Liver (tissue), 2 donors: ENCODE data around the gene GRAMD1C.

Source experiments
- FOXA1 ChIP-seq: IDR thresholded peaks from 2 replicates; pipeline ENCODE4 v1.6.1; 2016; ENCODE audit warnings: antibody characterized with exemption
- TF ChIP-seq, protein P1 (sequence below): fragments of 150-350 bp; IDR thresholded peaks from 2 replicates; pipeline ENCODE4 v1.5.1; 2017; ENCODE audit warnings: improper control_type of control experiment, low read depth, low read length; ENCODE audit not compliant: missing input control
- donor health status: healthy.

GRCh38 chr3:113963879-113964278 lies 125.3 kb downstream of the GRAMD1C start:
- TF ChIP-seq FOXA1: no peak
- TF ChIP-seq, protein P1, sequence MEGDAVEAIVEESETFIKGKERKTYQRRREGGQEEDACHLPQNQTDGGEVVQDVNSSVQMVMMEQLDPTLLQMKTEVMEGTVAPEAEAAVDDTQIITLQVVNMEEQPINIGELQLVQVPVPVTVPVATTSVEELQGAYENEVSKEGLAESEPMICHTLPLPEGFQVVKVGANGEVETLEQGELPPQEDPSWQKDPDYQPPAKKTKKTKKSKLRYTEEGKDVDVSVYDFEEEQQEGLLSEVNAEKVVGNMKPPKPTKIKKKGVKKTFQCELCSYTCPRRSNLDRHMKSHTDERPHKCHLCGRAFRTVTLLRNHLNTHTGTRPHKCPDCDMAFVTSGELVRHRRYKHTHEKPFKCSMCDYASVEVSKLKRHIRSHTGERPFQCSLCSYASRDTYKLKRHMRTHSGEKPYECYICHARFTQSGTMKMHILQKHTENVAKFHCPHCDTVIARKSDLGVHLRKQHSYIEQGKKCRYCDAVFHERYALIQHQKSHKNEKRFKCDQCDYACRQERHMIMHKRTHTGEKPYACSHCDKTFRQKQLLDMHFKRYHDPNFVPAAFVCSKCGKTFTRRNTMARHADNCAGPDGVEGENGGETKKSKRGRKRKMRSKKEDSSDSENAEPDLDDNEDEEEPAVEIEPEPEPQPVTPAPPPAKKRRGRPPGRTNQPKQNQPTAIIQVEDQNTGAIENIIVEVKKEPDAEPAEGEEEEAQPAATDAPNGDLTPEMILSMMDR: no peak
